Pancreas (tissue), 10 donors: ENCODE results near the gene ANO8. TPM values are rescaled to one million over a fixed set of nuclear protein-coding genes. Genes with fewer than 3 reads are reported as not detected.
A peak's percentile ranks its signal among the peaks of the same experiment; 100 is the strongest.

ENCODE experiments used
- ATAC-seq, 4 donors: fragments of 200-7000 bp; cut with Tn5 transposase; one replicate each; pipeline versions ENCODE4 v1.8.0 to v1.9.1; 2020; ENCODE audit warnings: mild to moderate bottlenecking in 4 of 4, moderate library complexity in 4 of 4
- DNase-seq, 6 donors: peaks; one replicate each; pipeline ENCODE4 v3.0.0-alpha.2; 2020
- FAIRE-seq: peaks from 2 replicates; lab custom pipeline; 2012; peaks lifted over from hg19 to GRCh38; lab: Jason Lieb, UNC
- H3K27ac ChIP-seq, 4 donors: fragments of 200-600 bp; sonication (generic); 1 replicate in 3 of 4; 2 replicates in 1 of 4; pipeline versions ENCODE4 v1.5.0 to v1.8.0; 2020
- H3K27me3 ChIP-seq, 4 donors: fragments of 200-600 bp; one replicate each; pipeline ENCODE4 v1.8.0; 2021
- H3K36me3 ChIP-seq, 3 donors: fragments of 200-600 bp; sonication (generic) in 1 of 3; one replicate each; pipeline versions ENCODE4 v1.5.0 to v1.8.0; 2020 to 2021
- H3K4me1 ChIP-seq, 3 donors: fragments of 200-600 bp; one replicate each; pipeline ENCODE4 v1.8.0; 2021
- H3K4me3 ChIP-seq, 4 donors: fragments of 200-600 bp; sonication (generic) in 2 of 4; one replicate each; pipeline versions ENCODE4 v1.5.0 to v1.8.0; 2020 to 2021
- H3K9me3 ChIP-seq, 4 donors: fragments of 200-600 bp; one replicate each; pipeline ENCODE4 v1.8.0; 2021
- CTCF ChIP-seq, 4 donors: fragments of 200-600 bp; sonication (generic) in 3 of 4; IDR thresholded peaks; one replicate each; pipeline versions ENCODE4 v1.5.0 to v1.8.0; 2021; ENCODE audit warnings: antibody characterized with exemption in 4 of 4
- WGBS, 2 donors: extraction: QIAGEN DNeasy Blood & Tissue Kit; methylation state at CpG; one replicate each; pipeline ENCODE4 v1.1.7; 2013; 5-methylcytosine and 5-hydroxymethylcytosine counted together
- intact Hi-C, 3 donors: fragments of 100-400 bp; cut with DNase I; formaldehyde crosslinking; loops; one replicate each; pipeline versions ENCODE4 v1.11.1 to v1.14.2; 2022
- polyA plus RNA-seq, 2 donors: library from polyadenylated mRNA; stranded (reverse); fragments of 200-250 nt; gene quantifications; one replicate each; pipeline ENCODE4 v1.2.3, GENCODE V29; 2013
- total RNA-seq, 6 donors: library from RNA; stranded (reverse); fragmentation: NEBNext Ultra II Directional in 4 of 6; extraction: Animal tissue kit (Norgen Biotek cat#: 25700) in 4 of 6; gene quantifications; one replicate each; pipeline versions ENCODE4 v1.2.1 to v1.2.4, GENCODE V29; 2021 to 2023
- donor health status: healthy with polysubstance abuse.
- donor health status: DM: no; HTN: no; CAD: no; lungs with moderate emphysema.
- donor health status: DM: no; HTN: no; CAD: no.
- donor health status: control.
- donor health status: control.
- donor health status: Bipolar disorder and iron deficiency.
- donor health status: DM: yes; HTN: yes; CAD: no.
- donor health status: DM: no; HTN: no; CAD: no.
- donor health status: DM: no; HTN: no; CAD: no.
- donor health status: DM: yes; HTN: yes; CAD: no.

Gene ANO8
- total and polyA plus RNA-seq, 8 donors = 4.9 to 19.0 (median 6.3) TPM

- ATAC-seq (no peak), DNase-seq (no peak), FAIRE-seq (no peak)
- H3K27ac ChIP-seq = no peak overlapping the region
- H3K27me3 ChIP-seq = no peaks in the 10 kb centered on the region
- 69 to 77% methylated on average over 43 to 45 of the region's 45 CpGs for WGBS, 2 donors
- intact Hi-C loops = no loop called here
- no peak for TF ChIP-seq CTCF (IDR thresholded peaks at IDR 0.05)
- H3K9me3 ChIP-seq = no peaks in the 10 kb centered on the region
- H3K36me3 ChIP-seq = no peaks in the 10 kb centered on the region
- no peak overlapping the region for H3K4me3 ChIP-seq
- no peaks in the 10 kb centered on the region for H3K4me1 ChIP-seq
Measured at GRCh38 chr19:17351815-17352435, 17.3 kb upstream of the ANO8 start.

- no peak overlapping the region for H3K4me3 ChIP-seq
- intact Hi-C loops = loop anchor here in 1 of 3 donors (5.0 kb wide), 1 partner anchor 119 kb away; no protein-coding TSS in a partner anchor
- H3K9me3 ChIP-seq = no peaks in the 10 kb centered on the region
- TF ChIP-seq CTCF (IDR thresholded peaks at IDR 0.05) = no peak
- H3K27me3 ChIP-seq = no peaks in the 10 kb centered on the region
- 5 to 14% methylated on average over 12 of the region's 12 CpGs for WGBS, 2 donors
- FAIRE-seq (no peak), DNase-seq (peak in 3 of 6 donors; percentile 20 to 54 (median 22)), ATAC-seq (peak in 3 of 4 donors; percentile 26 to 29 (median 27))
- no peaks in the 10 kb centered on the region for H3K4me1 ChIP-seq
- no peaks in the 10 kb centered on the region for H3K36me3 ChIP-seq
- H3K27ac ChIP-seq = no peak overlapping the region
Measured at GRCh38 chr19:17348700-17349099, 14.0 kb upstream of the ANO8 start.

DNA sequence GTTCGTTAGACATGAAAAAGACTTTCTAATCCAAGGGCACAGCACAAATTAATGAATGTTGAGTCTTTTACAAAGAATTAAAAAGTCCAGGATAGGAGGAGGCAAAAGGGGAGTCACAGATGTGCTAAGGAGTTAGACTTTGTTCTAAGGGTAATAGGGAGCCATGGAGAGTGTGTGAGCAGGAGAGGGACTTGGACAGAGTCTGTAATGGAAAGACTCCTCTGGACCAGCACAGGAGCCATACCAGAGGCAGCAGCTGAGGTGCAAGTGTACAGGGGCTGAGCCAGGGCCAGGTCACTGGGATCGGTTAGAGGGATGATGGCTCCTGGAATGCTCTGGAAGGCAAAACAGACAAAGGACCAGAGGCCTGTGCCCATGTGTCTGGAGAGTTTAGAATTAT is 13.2 kb upstream of the ANO8 start:
- WGBS, 2 donors = 63 to 65% methylated on average over 2 of the region's 2 CpGs
- no peak for TF ChIP-seq CTCF (IDR thresholded peaks at IDR 0.05)
- Histone ChIP-seq H3K27me3 (no peaks in the 10 kb centered on the region), H3K4me1 (no peaks in the 10 kb centered on the region), H3K4me3 (no peak overlapping the region), H3K36me3 (no peaks in the 10 kb centered on the region), H3K9me3 (no peaks in the 10 kb centered on the region), H3K27ac (peak overlapping the region in 1 of 4 donors; percentile 22)
- intact Hi-C loops = loop anchor here in 1 of 3 donors (5.0 kb wide), 1 partner anchor 119 kb away; no protein-coding TSS in a partner anchor
- no peak for FAIRE-seq
- no peak for ATAC-seq
- DNase-seq = no peak

DNA sequence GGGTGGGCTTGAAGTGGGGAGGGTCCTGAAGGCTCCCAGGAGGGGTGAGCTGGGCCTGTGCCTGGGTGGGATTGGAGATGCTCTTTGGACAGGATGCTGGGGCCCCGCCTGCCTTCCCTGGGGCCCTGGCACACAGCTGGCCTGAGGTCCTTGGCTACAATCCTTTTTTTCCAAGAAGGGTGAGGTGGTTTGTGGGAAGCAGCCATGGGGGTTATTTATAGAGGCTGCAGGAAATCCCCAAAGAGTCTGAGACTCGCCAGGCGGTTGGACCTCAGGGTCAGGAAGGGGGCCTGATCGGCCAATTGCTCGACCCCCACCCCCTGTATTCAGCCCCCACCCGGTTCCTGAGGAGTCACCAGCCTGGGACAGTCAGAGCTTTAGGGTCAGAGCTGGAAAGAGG is 12.7 kb upstream of the ANO8 start:
- Histone ChIP-seq H3K4me3 (no peak overlapping the region), H3K27me3 (no peaks in the 10 kb centered on the region), H3K4me1 (no peaks in the 10 kb centered on the region), H3K36me3 (no peaks in the 10 kb centered on the region), H3K9me3 (no peaks in the 10 kb centered on the region), H3K27ac (no peak overlapping the region)
- ATAC-seq (peak in 2 of 4 donors; percentile 30 to 32), DNase-seq (no peak), FAIRE-seq (no peak)
- intact Hi-C loops = loop anchor here in 1 of 3 donors (5.0 kb wide), 1 partner anchor 120 kb away; no protein-coding TSS in a partner anchor
- TF ChIP-seq CTCF (IDR thresholded peaks at IDR 0.05) = no peak
- WGBS, 2 donors = 26 to 51% methylated on average over 6 of the region's 6 CpGs

- H3K36me3 ChIP-seq = no peaks in the 10 kb centered on the region
- FAIRE-seq = no peak
- DNase-seq = peak in 5 of 6 donors; percentile 51 to 91 (median 74)
- 14 to 19% methylated on average over 17 to 24 of the region's 24 CpGs for WGBS, 2 donors
- no peaks in the 10 kb centered on the region for H3K27me3 ChIP-seq
- no peak overlapping the region for H3K27ac ChIP-seq
- no peak overlapping the region for H3K4me3 ChIP-seq
- intact Hi-C loops = loop anchor here in 1 of 3 donors (5.0 kb wide), 1 partner anchor 121 kb away; no protein-coding TSS in a partner anchor
- ATAC-seq = peak; percentile 79 to 97 (median 93)
- H3K4me1 ChIP-seq = no peaks in the 10 kb centered on the region
- H3K9me3 ChIP-seq = no peaks in the 10 kb centered on the region
- peak; percentile 93 to 95 (median 94) for TF ChIP-seq CTCF (IDR thresholded peaks at IDR 0.05)
Measured at GRCh38 chr19:17346109-17346671, 11.5 kb upstream of the ANO8 start.
